HTR-8/SVneo (cell line): ENCODE data around the gene GTF3A.
A peak's percentile ranks its signal among the peaks of the same experiment; 100 is the strongest.

Experiments
- DNase-seq: peaks from one replicate; pipeline ENCODE4 v3.0.0; 2011; ENCODE audit warnings: low spot score, mixed read lengths; ENCODE audit not compliant: insufficient read length
- FAIRE-seq: peaks from 2 replicates; lab custom pipeline; 2011; peaks lifted over from hg19 to GRCh38; lab: Jason Lieb, UNC

Gene GTF3A

DNA sequence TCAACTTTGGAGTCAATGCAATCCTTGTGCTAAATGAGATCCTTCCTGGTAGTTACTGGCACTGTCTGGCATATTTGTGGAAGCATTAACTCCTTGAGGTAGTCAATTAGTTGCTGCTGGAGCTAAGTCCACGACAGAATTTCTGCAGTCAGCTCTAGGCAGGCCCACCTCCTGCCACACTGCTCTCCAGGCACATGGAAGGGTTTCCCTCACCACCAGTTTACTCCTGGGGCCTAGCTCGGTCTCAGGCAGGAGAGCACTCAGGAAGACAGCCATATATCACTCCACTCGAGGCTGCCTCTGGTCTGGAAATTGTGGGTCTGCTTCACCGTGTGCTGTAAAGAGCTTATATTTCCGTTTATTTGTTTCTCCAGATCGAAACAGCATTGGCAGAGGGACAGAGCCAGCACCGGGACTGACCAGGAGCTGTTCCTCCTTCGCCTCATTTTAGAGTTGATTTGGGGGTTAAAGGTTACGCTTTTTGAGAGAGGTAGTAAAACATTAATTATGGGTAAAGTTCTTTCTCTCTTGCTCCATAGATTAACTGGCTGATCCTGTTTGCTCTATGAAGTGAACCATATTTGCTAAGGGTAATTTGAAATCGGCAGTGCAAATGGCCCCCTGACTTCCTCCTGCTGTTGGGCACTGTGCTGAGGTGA is 20.6 kb upstream of the GTF3A start:
- FAIRE-seq (no peak), DNase-seq (no peak)

DNA sequence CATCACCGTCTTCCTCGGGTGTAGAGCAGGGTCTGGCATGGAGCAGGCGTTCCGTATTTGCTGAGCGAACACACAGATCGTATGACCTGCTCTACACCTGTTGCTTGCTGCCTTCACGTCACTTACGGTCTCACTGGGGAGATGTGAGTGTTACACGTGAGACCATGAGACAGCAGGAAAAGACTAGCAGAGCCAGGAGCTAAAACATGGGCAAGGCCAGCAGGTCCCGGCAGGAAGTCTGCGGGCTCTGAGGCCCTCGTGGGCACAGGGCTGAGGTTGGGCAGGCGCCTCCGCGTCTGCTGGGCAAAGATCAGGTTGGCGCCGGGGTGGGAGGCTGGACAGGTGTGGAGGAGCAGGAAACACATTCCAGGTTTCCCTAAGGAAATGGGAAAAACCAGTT is 19.7 kb upstream of the GTF3A start:
- no peak for FAIRE-seq

DNA sequence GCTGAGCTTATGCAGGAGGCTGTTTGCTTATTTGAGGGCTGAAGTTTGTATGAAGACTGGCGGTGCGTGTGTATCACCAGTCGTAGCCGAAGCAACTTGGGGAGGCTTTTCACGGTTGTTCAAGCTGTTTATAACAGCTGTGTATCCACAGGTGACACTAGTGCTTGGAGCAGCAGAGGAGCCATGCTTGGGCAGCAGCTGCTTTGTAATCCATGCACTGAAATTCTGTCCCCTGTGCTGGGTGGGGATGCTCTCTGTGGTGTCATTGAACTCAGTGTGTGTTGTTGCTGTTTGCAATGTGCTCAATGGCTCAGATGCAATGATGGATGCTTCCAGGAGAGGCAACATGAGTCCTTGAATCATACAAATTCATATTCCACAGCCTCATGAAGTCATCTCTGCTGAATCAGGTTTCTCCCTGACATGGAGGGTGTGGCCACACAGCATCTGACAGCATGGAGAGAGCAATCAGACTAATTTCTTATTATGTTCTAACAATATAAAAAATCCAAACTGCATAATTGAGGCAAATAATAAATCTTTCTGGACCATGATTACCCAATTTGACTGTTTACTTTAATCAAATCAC is 18.8 kb upstream of the GTF3A start:
- FAIRE-seq (no peak), DNase-seq (no peak)

More for the DNA sequence above, 19.7 kb upstream of the GTF3A start:
- no peak for DNase-seq

GRCh38 chr13:27406178-27406939 is 18.1 kb upstream of the GTF3A start:
- DNase-seq (peak; percentile 32), FAIRE-seq (no peak)

- no peak for FAIRE-seq
- no peak for DNase-seq
Observed at GRCh38 chr13:27408074-27408473, 16.3 kb upstream of the GTF3A start.

GRCh38 chr13:27409013-27409412 is 15.4 kb upstream of the GTF3A start:
- FAIRE-seq = no peak
- DNase-seq = no peak

GRCh38 chr13:27411341-27411740 is 13.1 kb upstream of the GTF3A start:
- DNase-seq (no peak), FAIRE-seq (no peak)

- DNase-seq (no peak), FAIRE-seq (no peak)
Observed at GRCh38 chr13:27415116-27415515, 9.3 kb upstream of the GTF3A start.

GRCh38 chr13:27419328-27419727 is 5.1 kb upstream of the GTF3A start:
- FAIRE-seq (no peak), DNase-seq (no peak)

- FAIRE-seq (no peak), DNase-seq (no peak)
Observed at GRCh38 chr13:27421101-27421871, 3.1 kb upstream of the GTF3A start.

- FAIRE-seq (no peak), DNase-seq (no peak)
Observed at GRCh38 chr13:27423333-27423732, 1.1 kb upstream of the GTF3A start.

- DNase-seq (no peak), FAIRE-seq (no peak)
Observed at GRCh38 chr13:27425158-27425917, 919 bp downstream of the GTF3A start.

GRCh38 chr13:27425918-27426630 is 1.7 kb downstream of the GTF3A start:
- no peak for FAIRE-seq

GRCh38 chr13:27427641-27428040 is 3.2 kb downstream of the GTF3A start:
- FAIRE-seq (no peak), DNase-seq (no peak)

More at GRCh38 chr13:27425918-27426630, 1.7 kb downstream of the GTF3A start:
- DNase-seq = peak; percentile 48

GRCh38 chr13:27428160-27428559 is 3.7 kb downstream of the GTF3A start:
- FAIRE-seq = no peak
- DNase-seq = no peak

DNA sequence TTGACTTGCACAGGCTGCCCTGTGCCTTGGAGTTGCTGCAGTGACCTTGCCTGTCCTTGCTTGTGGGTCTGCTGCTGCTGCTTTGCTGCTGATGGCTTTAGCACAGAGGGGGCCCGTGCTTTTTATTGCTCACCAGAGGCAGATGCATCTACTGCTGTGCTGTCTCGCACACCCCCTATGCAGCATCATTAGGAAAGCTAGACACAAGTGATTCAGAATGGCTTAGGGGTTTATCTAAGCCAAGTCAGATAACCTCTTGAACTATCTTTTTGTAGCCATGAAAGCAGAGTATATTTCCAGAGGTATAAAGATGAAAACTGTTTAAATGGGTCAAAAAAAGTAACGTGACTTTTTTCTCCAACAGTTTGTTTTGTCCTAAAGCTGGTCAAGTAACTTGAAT is 7.8 kb downstream of the GTF3A start:
- no peak for DNase-seq
- no peak for FAIRE-seq

DNA sequence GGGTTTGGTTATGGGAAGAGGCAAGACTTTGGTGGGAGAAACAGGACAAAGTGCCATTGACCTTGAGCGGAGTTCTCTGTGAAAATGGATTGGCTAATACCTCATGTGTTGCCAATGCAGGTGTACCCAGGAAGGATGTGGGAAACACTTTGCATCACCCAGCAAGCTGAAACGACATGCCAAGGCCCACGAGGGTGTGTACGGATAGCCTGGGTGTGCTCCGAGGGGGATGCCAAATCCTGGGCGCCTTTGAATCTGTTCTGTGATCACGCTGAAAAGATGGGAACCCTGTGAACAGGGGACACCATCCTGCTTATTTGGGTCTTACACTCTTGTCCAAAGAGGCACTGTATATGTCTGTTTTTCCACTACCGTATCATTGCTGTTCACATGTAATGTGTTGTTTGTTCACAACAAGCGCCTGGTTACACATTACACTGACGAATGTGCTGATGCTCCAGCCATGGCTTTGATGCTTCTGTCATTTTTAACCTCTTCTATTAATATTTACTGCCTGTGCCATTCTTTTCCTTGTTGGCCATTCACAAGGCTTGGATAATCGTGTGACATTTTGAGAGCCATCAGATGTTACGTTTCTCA is 8.3 kb downstream of the GTF3A start:
- FAIRE-seq (no peak), DNase-seq (no peak)

DNA sequence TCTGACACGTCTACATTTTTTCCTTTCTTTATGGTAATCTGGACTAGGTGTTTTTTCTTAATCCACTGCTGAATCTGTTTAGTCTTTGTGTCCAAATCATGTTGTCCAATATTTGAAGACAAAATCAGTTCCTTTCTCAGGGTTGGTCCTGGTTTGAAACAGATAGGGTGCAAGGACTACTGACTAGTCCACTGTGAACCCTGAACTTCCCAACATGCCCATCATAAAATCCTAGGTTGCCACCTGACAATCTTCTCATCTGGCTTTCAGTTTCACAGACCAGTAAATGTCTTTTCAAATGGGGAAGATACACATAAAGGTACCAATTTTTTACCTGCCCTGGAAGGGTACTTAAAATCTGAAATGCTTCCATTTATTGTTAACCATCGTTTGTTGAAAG is 12.7 kb downstream of the GTF3A start:
- FAIRE-seq = no peak
- no peak for DNase-seq

DNA sequence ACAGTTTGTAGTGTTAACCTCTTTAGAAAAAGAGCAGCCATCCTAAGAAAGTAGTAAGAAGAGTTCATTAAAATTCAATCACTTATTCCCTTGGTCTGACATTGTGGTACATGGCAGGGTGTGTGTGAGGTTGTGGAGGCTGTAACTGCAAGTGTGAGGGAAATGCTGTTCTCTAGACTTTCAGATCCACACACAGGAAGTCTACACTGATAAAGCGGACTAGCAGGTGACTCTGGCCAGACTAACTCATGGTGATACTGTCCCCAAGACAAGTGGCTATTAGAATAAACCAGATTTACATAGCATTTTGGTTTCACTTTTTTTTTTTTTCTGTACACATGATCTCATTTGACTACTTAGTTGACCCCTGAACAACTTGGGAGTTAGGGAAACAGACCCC is 16.0 kb downstream of the GTF3A start:
- FAIRE-seq (no peak), DNase-seq (no peak)
